Measurements from ENCODE around the gene SPRTN.

Gene SPRTN

GRCh38 chr1:231384696-231385415 is 46.8 kb downstream of the SPRTN start:
- Histone ChIP-seq H3K4me1 (0 out of 2 replicates have a peak, but pooled peaks cover 3% of the 10 kb centered on the region), H3K4me3 (ENCODE audit: low read depth, low read length) (no peak overlapping the region), H3K9me3 (no peaks in the 10 kb centered on the region), H3K27me3 (no peaks in the 10 kb centered on the region), H3K36me3 (no peaks in the 10 kb centered on the region)
- DNase-seq = no peak
- TF ChIP-seq, protein P1, sequence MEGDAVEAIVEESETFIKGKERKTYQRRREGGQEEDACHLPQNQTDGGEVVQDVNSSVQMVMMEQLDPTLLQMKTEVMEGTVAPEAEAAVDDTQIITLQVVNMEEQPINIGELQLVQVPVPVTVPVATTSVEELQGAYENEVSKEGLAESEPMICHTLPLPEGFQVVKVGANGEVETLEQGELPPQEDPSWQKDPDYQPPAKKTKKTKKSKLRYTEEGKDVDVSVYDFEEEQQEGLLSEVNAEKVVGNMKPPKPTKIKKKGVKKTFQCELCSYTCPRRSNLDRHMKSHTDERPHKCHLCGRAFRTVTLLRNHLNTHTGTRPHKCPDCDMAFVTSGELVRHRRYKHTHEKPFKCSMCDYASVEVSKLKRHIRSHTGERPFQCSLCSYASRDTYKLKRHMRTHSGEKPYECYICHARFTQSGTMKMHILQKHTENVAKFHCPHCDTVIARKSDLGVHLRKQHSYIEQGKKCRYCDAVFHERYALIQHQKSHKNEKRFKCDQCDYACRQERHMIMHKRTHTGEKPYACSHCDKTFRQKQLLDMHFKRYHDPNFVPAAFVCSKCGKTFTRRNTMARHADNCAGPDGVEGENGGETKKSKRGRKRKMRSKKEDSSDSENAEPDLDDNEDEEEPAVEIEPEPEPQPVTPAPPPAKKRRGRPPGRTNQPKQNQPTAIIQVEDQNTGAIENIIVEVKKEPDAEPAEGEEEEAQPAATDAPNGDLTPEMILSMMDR (IDR thresholded peaks at IDR 0.05; ENCODE audit: low read depth, low read length) = no peak

- H3K4me3 ChIP-seq (ENCODE audit: low read depth, low read length) = no peak overlapping the region
- TF ChIP-seq, protein P1 (IDR thresholded peaks at IDR 0.05; ENCODE audit: low read depth, low read length) = no peak
- no peak for DNase-seq
- H3K27me3 ChIP-seq = no peaks in the 10 kb centered on the region
- 0 out of 2 replicates have a peak, but pooled peaks cover 3% of the 10 kb centered on the region for H3K4me1 ChIP-seq
- H3K9me3 ChIP-seq = no peaks in the 10 kb centered on the region
- no peaks in the 10 kb centered on the region for H3K36me3 ChIP-seq
Measured at GRCh38 chr1:231385416-231385748, 47.3 kb downstream of the SPRTN start.

- no peak for DNase-seq
- TF ChIP-seq, protein P1 (IDR thresholded peaks at IDR 0.05; ENCODE audit: low read depth, low read length) = no peak
- Histone ChIP-seq H3K4me1 (0 out of 2 replicates have a peak, but pooled peaks cover 3% of the 10 kb centered on the region), H3K27me3 (no peaks in the 10 kb centered on the region), H3K4me3 (ENCODE audit: low read depth, low read length) (no peak overlapping the region), H3K9me3 (no peaks in the 10 kb centered on the region), H3K36me3 (no peaks in the 10 kb centered on the region)
Measured at GRCh38 chr1:231386466-231386865, 48.4 kb downstream of the SPRTN start.

- no peaks in the 10 kb centered on the region for H3K36me3 ChIP-seq
- TF ChIP-seq, protein P1 (IDR thresholded peaks at IDR 0.05; ENCODE audit: low read depth, low read length) = no peak
- DNase-seq = no peak
- no peaks in the 10 kb centered on the region for H3K9me3 ChIP-seq
- H3K4me3 ChIP-seq (ENCODE audit: low read depth, low read length) = no peak overlapping the region
- no peaks in the 10 kb centered on the region for H3K27me3 ChIP-seq
- H3K4me1 ChIP-seq = 0 out of 2 replicates have a peak, but pooled peaks cover 3% of the 10 kb centered on the region
Measured at GRCh38 chr1:231387770-231388669, 49.9 kb downstream of the SPRTN start.

DNA sequence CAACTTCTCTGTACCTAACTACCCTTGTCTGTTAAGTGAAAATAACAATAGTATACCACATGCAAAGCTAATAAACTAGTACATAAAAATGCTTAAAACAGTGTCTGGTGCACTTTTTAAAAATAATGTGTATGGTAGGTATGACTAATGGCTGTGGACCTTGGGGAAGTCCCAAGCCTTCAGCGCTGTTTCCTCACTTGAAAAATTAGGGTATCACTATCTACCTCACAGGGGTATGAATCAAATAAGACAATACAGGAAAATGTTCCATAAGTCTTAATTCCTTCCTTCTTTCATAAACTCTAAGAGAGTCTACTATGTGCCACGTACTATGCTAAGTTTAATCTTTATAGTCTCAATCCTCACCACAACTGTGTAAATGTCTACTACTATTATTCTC is 52.0 kb downstream of the SPRTN start:
- DNase-seq = no peak
- H3K4me1 ChIP-seq = peaks cover 11% of the 10 kb centered on the region
- TF ChIP-seq, protein P1 (IDR thresholded peaks at IDR 0.05; ENCODE audit: low read depth, low read length) = no peak
- H3K9me3 ChIP-seq = no peaks in the 10 kb centered on the region
- H3K36me3 ChIP-seq = no peaks in the 10 kb centered on the region
- H3K4me3 ChIP-seq (ENCODE audit: low read depth, low read length) = no peak overlapping the region
- H3K27me3 ChIP-seq = no peaks in the 10 kb centered on the region
